ENCODE results near the gene THEMIS. TPM values are rescaled to one million over a fixed set of nuclear protein-coding genes. Genes with fewer than 3 reads are reported as not detected.
"Not testable (repeated sequence)": the region's sequence is repeated elsewhere in the genome, so short reads cannot be mapped to it uniquely, and the experiment has no call there.

THEMIS gene
- total RNA-seq, 2 donors from 2014 or later: 0.43 to 0.56 TPM

DNA sequence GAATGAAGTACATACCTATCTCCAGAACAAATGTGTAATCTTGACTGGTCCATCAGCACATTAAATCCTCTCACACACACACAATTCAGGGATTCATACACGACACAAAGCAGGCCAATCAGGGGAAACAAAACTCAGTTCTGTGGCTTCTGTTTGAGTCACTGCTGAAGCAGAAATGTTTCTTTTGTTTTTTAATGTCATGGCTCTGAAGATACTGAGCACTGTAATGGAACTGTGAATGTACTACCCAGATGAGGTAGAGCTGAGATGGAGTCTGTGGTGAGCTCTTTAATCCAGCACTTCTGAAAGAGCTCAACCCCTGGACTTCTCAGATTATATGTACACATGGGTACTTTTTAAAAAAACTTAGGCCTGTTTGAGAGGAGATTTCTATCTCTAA lies 116.4 kb downstream of the THEMIS start:
- Histone ChIP-seq H3K27ac (no peak overlapping the region), H3K4me3 (no peak overlapping the region), H3K36me3 (no peaks in the 10 kb centered on the region), H3K4me1 (no peaks in the 10 kb centered on the region), H3K27me3 (no peaks in the 10 kb centered on the region), H3K9me3 (no peaks in the 10 kb centered on the region)
- DNase-seq (ENCODE audit: low spot score): no peak
- TF ChIP-seq, protein P1, sequence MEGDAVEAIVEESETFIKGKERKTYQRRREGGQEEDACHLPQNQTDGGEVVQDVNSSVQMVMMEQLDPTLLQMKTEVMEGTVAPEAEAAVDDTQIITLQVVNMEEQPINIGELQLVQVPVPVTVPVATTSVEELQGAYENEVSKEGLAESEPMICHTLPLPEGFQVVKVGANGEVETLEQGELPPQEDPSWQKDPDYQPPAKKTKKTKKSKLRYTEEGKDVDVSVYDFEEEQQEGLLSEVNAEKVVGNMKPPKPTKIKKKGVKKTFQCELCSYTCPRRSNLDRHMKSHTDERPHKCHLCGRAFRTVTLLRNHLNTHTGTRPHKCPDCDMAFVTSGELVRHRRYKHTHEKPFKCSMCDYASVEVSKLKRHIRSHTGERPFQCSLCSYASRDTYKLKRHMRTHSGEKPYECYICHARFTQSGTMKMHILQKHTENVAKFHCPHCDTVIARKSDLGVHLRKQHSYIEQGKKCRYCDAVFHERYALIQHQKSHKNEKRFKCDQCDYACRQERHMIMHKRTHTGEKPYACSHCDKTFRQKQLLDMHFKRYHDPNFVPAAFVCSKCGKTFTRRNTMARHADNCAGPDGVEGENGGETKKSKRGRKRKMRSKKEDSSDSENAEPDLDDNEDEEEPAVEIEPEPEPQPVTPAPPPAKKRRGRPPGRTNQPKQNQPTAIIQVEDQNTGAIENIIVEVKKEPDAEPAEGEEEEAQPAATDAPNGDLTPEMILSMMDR (IDR thresholded peaks at IDR 0.05): no peak

DNA sequence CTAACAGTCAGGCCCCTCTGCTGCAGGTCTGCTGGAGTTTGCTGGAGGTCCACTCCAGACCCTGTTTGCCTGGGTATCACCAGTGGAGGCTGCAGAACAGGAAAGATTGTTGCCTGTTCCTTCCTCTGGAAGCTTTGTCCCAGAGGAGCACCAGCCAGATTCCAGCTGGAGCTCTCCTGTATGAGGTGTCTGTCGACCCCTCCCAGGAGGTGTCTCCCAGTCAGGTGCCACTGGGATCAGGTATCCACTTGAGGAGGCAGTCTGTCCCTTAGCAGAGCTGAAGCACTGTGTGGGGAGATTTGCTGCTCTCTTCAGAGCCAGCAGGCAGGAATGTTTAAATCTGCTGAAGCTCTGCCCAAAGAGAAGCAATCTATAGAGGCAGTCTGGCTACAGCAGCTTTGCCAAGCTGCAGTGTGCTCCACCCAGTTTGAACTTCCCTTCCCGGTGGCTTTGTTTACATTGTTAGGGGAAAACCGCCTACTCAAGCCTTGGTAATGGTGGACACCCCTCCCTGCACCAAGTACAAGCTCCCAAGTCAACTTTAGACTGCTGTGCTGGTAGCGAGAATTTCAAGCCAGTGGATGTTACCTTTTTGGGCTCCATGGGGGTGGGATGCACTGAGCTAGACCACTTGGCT lies 119.1 kb downstream of the THEMIS start:
- H3K27ac ChIP-seq; H3K36me3 ChIP-seq; H3K4me1 ChIP-seq; H3K4me3 ChIP-seq; H3K27me3 ChIP-seq; H3K9me3 ChIP-seq; DNase-seq (ENCODE audit: low spot score): not testable (repeated sequence)

DNA sequence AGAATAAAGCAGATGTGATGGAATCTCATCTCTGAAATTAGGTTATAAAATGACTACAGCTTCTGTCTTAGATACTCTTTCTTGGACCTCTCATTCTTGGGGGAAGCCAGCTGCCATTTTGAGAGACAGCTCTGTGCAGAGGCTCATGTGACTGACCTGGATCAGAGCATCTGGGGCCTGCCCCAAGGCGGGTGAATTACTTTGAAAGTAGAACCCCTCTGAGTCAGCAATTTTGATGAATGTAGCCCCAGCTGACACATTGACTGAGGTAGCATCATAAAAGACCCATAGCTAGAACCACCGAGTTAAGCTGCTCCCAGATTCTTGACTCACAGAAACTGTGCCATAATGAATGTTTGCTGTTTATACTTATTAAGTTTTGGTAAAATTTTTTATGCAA lies 124.5 kb downstream of the THEMIS start:
- no peak for DNase-seq (ENCODE audit: low spot score)
- Histone ChIP-seq H3K27ac (no peak overlapping the region), H3K36me3 (no peaks in the 10 kb centered on the region), H3K27me3 (no peaks in the 10 kb centered on the region), H3K9me3 (no peaks in the 10 kb centered on the region), H3K4me1 (no peaks in the 10 kb centered on the region), H3K4me3 (no peak overlapping the region)
- TF ChIP-seq, protein P1 (IDR thresholded peaks at IDR 0.05): no peak

DNA sequence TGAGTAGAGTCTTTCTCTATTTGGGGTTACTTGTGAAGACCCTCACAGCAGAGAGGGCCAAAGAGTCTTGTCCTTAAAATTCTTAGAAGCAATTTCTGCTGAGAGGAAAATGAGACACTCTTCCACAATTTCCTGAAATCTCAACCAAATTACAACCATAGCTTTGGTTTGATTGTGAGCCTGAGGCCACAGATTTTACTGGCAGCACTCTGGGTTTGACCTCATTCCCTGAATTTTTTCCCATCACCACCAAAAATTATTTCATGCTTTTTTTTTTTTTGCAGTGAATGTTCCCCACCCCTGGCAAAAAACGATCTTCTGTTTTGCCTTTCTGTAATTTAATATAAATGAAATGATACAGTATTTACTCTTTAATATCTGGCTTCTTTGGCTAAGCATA lies 125.5 kb downstream of the THEMIS start:
- Histone ChIP-seq H3K9me3 (no peaks in the 10 kb centered on the region), H3K27me3 (no peaks in the 10 kb centered on the region), H3K4me1 (no peaks in the 10 kb centered on the region), H3K36me3 (no peaks in the 10 kb centered on the region), H3K27ac (no peak overlapping the region), H3K4me3 (no peak overlapping the region)
- TF ChIP-seq, protein P1 (IDR thresholded peaks at IDR 0.05): no peak
- DNase-seq (ENCODE audit: low spot score): no peak

DNA sequence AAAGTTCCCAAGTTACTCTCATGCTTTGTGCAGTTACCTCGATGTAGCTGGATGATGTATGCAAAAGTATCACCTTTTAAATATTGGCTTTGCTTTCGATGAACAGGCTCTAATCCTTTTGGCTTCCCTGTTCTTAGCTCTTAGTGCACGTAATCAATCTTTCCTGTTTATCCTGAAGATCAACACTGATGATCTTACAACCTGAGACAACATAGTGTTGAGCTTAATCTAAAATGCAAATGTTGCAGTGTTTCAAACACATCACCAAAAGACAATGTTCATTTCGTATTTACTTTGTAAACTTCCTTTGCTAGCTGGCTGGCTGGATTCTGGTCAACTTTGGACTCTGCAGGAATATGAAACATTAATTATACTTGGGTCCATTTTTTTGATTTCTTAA lies 132.1 kb downstream of the THEMIS start:
- Histone ChIP-seq H3K36me3 (no peaks in the 10 kb centered on the region), H3K4me3 (no peak overlapping the region), H3K27me3 (no peaks in the 10 kb centered on the region), H3K27ac (no peak overlapping the region), H3K4me1 (no peaks in the 10 kb centered on the region), H3K9me3 (no peaks in the 10 kb centered on the region)
- DNase-seq (ENCODE audit: low spot score): no peak
- TF ChIP-seq, protein P1 (IDR thresholded peaks at IDR 0.05): no peak

DNA sequence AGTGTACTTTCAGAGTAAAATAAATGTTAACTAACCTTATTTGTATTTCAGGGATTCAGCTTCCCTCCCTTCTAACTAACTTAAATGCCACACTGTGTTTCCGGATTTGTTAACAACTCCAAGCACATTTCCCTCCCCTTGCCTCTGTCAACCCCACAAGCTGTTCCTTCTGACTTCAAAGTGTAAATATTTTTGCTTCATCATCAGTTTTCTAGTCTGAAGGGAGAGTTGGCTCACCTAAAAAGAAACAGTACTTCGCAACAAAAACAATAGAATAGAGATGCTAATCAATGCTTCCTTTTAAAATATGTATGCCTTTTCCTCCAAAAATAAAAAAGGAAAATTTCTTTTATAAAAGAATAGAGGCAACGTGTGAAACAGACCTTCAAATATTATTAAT lies 132.6 kb downstream of the THEMIS start:
- no peak for DNase-seq (ENCODE audit: low spot score)
- Histone ChIP-seq H3K4me3 (no peak overlapping the region), H3K27me3 (no peaks in the 10 kb centered on the region), H3K4me1 (no peaks in the 10 kb centered on the region), H3K27ac (no peak overlapping the region), H3K9me3 (no peaks in the 10 kb centered on the region), H3K36me3 (no peaks in the 10 kb centered on the region)
- TF ChIP-seq, protein P1 (IDR thresholded peaks at IDR 0.05): no peak
